Right cardiac atrium (tissue), 5 donors: ENCODE results near the gene RABGAP1L. TPM values are rescaled to one million over a fixed set of nuclear protein-coding genes. Genes with fewer than 3 reads are reported as not detected.
"Not testable (repeated sequence)": the region's sequence is repeated elsewhere in the genome, so short reads cannot be mapped to it uniquely, and the experiment has no call there.

Source experiments
- ATAC-seq, 2 donors: fragments of 200-7000 bp; cut with Tn5 transposase; one replicate each; pipeline versions ENCODE4 v1.8.0 to v1.9.1; 2020; ENCODE audit warnings: moderate library complexity in 2 of 2, mild to moderate bottlenecking in 1 of 2
- DNase-seq, 3 donors: peaks; one replicate each; pipeline ENCODE4 v3.0.0-alpha.2; 2020
- H3K27ac ChIP-seq: one replicate; pipeline ENCODE4 v1.5.1; 2013; ENCODE audit warnings: mild to moderate bottlenecking, low read length, control low read depth, moderate library complexity
- H3K27me3 ChIP-seq: one replicate; pipeline ENCODE4 v1.6.1; 2013; ENCODE audit not compliant: control insufficient read depth, insufficient read depth
- H3K4me1 ChIP-seq: one replicate; pipeline ENCODE4 v1.6.1; 2013; ENCODE audit warnings: low read length; ENCODE audit not compliant: control insufficient read depth, insufficient read depth
- H3K4me3 ChIP-seq: one replicate; pipeline ENCODE4 v1.5.1; 2013; ENCODE audit warnings: low read length, control low read depth
- H3K9me3 ChIP-seq: one replicate; pipeline ENCODE4 v1.6.1; 2013; ENCODE audit warnings: low read length; ENCODE audit not compliant: control insufficient read depth
- WGBS: extraction: QIAGEN DNeasy Blood & Tissue Kit; methylation state at CpG from one replicate; pipeline ENCODE4 v1.1.7; 2013; 5-methylcytosine and 5-hydroxymethylcytosine counted together
- intact Hi-C, 4 donors: fragments of 100-400 bp; cut with DNase I; formaldehyde crosslinking; loops; one replicate each; pipeline versions ENCODE4 v1.11.0 to v1.14.0; 2022 to 2023
- polyA plus RNA-seq: library from polyadenylated mRNA; stranded (reverse); fragments of 200-250 nt; gene quantifications from one replicate; pipeline ENCODE4 v1.2.3, GENCODE V29; 2013
- total RNA-seq, 4 donors: library from RNA; stranded (reverse); fragmentation: NEBNext Ultra II Directional; extraction: Animal tissue kit (Norgen Biotek cat#: 25700); gene quantifications; one replicate each; pipeline ENCODE4 v1.2.1, GENCODE V29; 2021
- donor health status: healthy with polysubstance abuse.
- donor health status: DM: no; HTN: yes; CAD: no.
- donor health status: DM: no; HTN: no; CAD: no.
- donor health status: DM: no; HTN: yes; CAD: no; lungs with severe emphysema.
- donor health status: DM: yes; HTN: yes; CAD: no.

RABGAP1L gene
- total and polyA plus RNA-seq, 5 donors: 174 to 367 (median 186) TPM

DNA sequence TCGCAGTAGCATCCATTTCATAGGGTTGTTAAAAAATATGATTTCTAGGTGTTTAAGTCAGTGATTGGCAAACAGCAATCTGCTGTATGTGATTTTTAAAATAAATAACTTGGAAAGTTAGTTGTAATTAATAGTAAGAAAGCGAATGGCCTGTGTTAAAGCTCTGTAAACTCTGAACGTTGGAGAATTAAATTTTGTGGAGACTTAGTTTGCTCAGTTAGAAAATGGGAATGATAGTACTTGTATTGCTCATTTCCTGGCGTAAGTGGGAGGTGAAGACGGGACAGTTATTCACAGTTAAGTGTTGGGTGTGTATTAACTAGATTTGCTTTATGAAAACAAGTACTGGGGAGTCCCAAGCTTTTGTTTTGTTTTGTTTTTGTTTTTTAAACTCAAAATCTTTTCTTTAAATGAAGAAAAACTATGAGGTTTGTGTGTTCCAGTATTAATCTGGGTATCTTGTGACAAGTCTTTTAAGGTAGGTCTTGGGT is 841.4 kb downstream of the RABGAP1L start:
- H3K27ac ChIP-seq: no peak overlapping the region
- H3K4me3 ChIP-seq: peak overlapping the region; percentile 50
- no peaks in the 10 kb centered on the region for H3K4me1 ChIP-seq
- ATAC-seq: no peak
- WGBS: 11% methylated on average over 5 of the region's 5 CpGs
- H3K9me3 ChIP-seq: no peaks in the 10 kb centered on the region
- intact Hi-C loops: no loop called here
- no peak for DNase-seq
- no peaks in the 10 kb centered on the region for H3K27me3 ChIP-seq

DNA sequence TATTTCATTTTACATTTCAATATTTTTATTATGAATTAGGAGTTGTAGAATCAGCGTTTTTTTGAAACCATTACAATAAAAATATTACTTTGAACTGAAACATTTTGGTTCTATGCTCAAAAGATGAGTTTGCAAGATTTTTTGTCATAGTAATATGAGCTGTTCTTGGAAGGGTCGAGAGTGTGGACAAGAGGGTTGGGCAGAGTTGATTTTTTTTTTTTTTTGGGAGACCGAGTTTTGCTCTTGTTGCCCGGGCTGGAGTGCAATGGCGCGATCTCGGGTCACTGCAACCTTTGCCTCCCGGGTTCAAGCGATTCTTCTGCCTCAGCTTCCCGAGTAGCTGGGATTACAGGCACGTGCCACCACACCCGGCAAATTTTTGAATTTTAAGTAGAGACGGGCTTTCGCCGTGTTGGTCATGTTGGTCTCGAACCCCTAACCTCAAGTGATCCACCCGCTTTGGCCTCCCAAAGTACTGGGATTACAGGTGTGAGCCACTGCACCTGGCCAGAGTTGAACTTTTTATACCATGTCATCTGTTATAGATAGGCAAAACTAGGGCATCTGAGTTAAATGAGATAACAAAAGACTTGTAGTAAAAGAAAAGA is 843.7 kb downstream of the RABGAP1L start:
- Histone ChIP-seq H3K4me3 (no peak overlapping the region), H3K4me1 (no peaks in the 10 kb centered on the region), H3K27me3 (no peaks in the 10 kb centered on the region), H3K27ac (no peak overlapping the region), H3K9me3 (no peaks in the 10 kb centered on the region)
- no peak for ATAC-seq
- DNase-seq: peak in 2 of 3 donors; percentile 49 to 53
- 77% methylated on average over 17 of the region's 17 CpGs for WGBS
- intact Hi-C loops: no loop called here

DNA sequence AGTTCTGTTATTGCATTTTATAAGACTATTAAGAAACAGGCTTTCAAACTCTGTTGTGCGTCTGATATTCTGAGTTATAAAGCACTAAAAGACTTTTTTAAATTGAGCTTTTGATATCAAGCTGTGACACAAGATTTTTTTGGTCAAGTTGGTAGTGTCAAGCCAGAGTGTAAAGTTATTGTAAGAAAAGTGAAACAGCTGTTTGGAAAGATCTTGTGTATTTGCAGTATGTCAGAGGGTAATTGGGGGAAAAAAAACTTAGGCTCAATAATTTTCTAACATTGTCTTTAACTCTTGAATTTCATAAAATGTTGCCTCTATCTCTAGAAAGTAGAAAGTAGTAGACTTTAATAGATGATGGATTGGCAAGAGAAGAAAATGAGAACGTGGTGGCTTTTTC is 844.2 kb downstream of the RABGAP1L start:
- WGBS: 49% methylated on average over 2 of the region's 2 CpGs
- no peak overlapping the region for H3K4me3 ChIP-seq
- ATAC-seq: no peak
- intact Hi-C loops: no loop called here
- H3K9me3 ChIP-seq: no peaks in the 10 kb centered on the region
- H3K4me1 ChIP-seq: no peaks in the 10 kb centered on the region
- H3K27ac ChIP-seq: no peak overlapping the region
- no peaks in the 10 kb centered on the region for H3K27me3 ChIP-seq
- DNase-seq: no peak

DNA sequence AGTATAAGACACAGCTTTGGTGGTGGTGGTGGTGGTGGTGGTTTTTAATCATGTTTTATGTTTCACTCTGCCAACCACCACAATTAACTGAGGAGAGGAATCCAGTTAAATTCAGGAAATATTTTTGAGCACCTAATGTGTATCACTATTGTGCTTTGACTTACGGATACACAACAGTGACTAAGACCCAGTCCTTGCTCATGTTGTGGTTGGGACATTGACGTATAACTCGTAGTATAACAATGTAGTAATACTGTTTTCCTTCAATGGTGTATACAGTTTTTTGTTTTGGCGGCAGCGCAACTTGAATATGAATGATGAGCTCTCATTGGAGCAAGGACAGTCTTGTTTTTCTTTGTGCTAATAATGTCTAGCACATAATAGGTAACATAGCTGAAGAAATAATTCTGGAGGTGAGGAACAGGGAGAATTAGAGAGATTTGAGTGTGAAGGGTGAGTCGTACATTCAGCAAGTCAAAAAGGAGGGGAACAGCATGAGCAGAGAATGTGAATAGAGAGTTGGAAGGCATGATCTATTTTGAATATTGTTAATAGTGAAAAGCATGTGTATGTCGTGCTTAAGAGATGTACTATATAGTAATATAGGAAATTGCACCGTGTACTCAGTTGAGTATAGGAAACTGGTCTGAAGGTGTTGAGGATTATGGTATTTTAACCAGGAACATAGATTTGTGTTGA is 845.9 kb downstream of the RABGAP1L start:
- H3K27ac ChIP-seq: no peak overlapping the region
- 92% methylated on average over 8 of the region's 8 CpGs for WGBS
- no peak for ATAC-seq
- no peak for DNase-seq
- intact Hi-C loops: no loop called here
- H3K9me3 ChIP-seq: no peaks in the 10 kb centered on the region
- H3K27me3 ChIP-seq: no peaks in the 10 kb centered on the region
- no peak overlapping the region for H3K4me3 ChIP-seq
- H3K4me1 ChIP-seq: no peaks in the 10 kb centered on the region

DNA sequence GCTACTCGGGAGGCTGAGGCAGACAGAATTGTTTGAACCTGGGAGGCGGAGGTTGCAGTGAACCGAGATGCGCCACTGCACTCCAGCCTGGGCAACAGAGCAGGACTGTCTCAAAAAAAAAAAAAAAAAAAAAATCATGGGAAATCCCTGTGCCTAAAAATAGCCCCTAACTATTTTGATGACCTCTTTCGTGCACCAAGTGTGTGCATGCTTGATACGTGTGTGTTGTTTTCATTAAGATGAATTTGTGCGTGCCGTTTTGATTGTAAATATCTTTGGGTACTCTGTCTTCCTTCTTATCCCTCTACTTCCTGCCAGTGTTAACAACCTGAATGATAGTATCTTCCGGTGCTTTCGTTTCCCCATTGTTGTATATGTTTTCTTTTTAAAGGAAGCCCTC is 850.2 kb downstream of the RABGAP1L start:
- no peak overlapping the region for H3K27ac ChIP-seq
- WGBS: 59% methylated on average over 10 of the region's 10 CpGs
- peak in 1 of 2 donors; percentile 17 for ATAC-seq

DNA sequence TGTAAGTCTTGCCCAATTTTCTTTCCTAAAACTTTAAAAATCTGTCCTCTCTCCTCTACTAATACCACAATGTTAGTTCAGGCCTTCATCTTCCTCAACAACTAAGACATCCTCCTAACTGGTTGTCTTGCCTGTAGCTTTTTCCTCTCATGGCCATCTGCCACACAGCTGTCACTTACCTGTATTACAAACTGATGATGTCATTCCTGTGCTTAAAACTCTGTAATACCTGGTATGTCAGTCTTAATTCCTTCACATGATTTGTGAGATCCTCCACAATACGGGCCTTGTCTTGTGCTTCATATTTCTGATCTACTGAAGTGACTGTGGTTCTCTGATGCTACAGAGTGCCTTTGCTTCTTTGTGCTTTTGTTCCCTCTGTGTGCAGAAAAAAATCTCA is 854.1 kb downstream of the RABGAP1L start:
- Histone ChIP-seq H3K9me3 (no peaks in the 10 kb centered on the region), H3K27me3 (no peaks in the 10 kb centered on the region), H3K4me1 (no peaks in the 10 kb centered on the region), H3K27ac (no peak overlapping the region), H3K4me3 (no peak overlapping the region)
- DNase-seq: no peak
- ATAC-seq: no peak
- intact Hi-C loops: no loop called here
- WGBS: 87% methylated on average over 1 of the region's 1 CpG

More for the DNA sequence above, 850.2 kb downstream of the RABGAP1L start:
- Histone ChIP-seq H3K9me3 (no peaks in the 10 kb centered on the region), H3K4me1 (no peaks in the 10 kb centered on the region), H3K27me3 (no peaks in the 10 kb centered on the region), H3K4me3 (no peak overlapping the region)
- intact Hi-C loops: no loop called here
- DNase-seq: no peak

DNA sequence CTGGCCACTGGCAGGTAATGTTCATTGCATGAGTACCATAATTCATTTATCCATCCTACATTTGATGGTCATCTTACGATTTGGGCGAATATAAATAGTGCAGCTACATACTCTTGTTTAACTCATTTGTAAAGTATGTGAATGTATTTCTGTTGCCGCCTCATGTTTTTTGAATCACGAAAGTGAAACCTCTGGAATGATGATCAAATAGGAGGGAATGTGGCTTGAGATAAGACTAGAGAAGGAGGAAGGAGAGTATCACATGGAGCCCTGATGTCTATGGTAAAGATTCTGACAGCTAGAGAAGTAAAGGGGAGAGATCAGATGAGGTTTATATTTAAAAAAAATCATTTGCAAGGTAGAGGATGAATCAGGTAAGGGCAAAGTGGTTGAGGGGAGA is 855.9 kb downstream of the RABGAP1L start:
- intact Hi-C loops: no loop called here
- no peaks in the 10 kb centered on the region for H3K9me3 ChIP-seq
- no peak for DNase-seq
- no peak for ATAC-seq
- no peaks in the 10 kb centered on the region for H3K27me3 ChIP-seq
- no peak overlapping the region for H3K4me3 ChIP-seq
- 80% methylated on average over 4 of the region's 4 CpGs for WGBS
- H3K27ac ChIP-seq: no peak overlapping the region
- H3K4me1 ChIP-seq: no peaks in the 10 kb centered on the region

DNA sequence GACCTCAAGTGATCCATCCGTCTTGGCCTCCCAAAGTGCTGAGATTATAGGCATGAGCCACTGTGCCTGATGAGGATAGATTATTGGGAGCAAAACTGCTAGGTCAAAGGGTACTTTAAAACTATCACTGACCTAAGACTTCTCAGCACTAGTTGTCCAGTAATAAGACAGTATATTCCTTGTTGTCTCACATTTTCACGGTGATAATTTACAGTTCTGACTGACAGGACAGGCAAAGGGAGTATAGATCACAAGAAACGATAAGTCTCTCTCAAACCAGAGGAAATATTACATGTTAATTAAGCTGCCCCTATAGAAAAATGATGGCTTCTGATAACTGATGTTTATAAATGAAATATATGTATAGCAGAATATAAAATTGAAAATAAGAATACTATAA is 860.2 kb downstream of the RABGAP1L start:
- Histone ChIP-seq H3K27ac (no peak overlapping the region), H3K9me3 (no peaks in the 10 kb centered on the region), H3K4me1 (no peaks in the 10 kb centered on the region), H3K4me3 (no peak overlapping the region), H3K27me3 (no peaks in the 10 kb centered on the region)
- DNase-seq (no peak), ATAC-seq (no peak)
- 87% methylated on average over 3 of the region's 3 CpGs for WGBS
- intact Hi-C loops: no loop called here

DNA sequence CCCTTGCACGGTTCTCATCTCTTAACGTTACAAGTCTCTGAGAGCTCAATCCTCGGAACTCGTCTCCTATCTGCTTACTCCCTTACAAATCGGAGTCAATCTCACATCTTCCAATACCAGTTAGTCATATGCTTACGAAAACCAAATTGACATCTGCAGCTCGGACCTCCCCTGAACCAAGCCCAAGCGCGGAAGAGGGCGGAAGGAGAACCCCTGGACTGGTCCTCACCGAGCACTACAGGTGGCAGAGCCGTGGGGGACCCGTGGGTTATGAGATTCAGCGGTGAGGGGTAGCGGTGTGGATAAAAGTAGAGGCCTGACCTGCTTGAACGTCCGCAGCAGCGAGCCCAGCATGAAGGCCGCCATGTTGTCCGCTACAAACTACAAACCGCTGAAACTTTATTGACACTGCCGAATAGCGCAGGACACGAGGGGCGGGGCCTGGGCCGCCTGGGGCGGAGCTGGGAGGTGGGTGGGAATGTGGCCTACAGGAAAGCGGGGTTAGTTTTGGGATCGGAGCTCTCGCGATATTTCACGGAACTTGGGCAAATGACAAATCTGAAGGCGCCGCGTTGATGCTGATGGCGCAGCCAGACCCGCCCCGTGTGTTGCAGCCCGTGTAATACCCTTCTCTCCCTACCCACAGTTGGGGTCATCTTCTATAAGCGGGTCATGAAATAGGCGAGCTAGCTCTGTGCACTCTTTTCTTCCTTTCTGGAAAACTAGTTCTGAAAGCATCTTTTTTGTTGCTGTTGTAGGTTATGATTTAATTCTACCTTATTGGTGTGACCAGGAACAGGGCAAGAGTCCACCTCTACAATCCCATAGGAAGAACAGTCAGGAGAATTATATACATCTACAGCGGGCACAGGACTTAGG is 864.0 kb downstream of the RABGAP1L start, which contains the start of gene MRPS14:
MRPS14 (minus strand) TSS at position 383 of the 879 bp plus-strand sequence; CDS start at position 366, 17 bp downstream.
- DNase-seq: peak; percentile 97 to 99 (median 99)
- Histone ChIP-seq H3K9me3 (no peaks in the 10 kb centered on the region), H3K27ac (peak within 1 kb of the TSS; percentile 78), H3K4me3 (peak within 1 kb of the TSS; percentile 93), H3K4me1 (no peaks in the 10 kb centered on the region), H3K27me3 (no peaks in the 10 kb centered on the region)
- intact Hi-C loops: loop anchor here in 1 of 4 donors (10.0 kb wide), 1 partner anchor 292 kb away; no protein-coding TSS in a partner anchor
- ATAC-seq: peak; percentile 99
- WGBS: 3% methylated on average over 42 of the region's 42 CpGs

DNA sequence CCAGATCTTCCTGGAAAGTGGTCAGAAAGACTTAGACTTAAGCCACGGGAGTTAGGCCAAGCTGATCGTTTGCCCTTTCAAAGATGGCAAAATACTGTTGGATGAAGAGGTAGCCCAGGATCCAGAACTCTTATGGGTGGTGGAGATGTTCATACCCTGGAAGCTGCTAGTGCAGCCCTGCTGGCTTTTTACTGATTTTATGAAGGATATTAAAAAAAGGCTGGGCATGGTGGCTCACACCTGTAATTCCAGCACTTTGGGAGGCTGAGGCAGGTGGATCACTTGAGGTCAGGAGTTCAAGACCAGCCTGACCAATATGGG is 864.6 kb downstream of the RABGAP1L start:
- intact Hi-C loops: loop anchor here in 1 of 4 donors (10.0 kb wide), 1 partner anchor 291 kb away; no protein-coding TSS in a partner anchor

DNA sequence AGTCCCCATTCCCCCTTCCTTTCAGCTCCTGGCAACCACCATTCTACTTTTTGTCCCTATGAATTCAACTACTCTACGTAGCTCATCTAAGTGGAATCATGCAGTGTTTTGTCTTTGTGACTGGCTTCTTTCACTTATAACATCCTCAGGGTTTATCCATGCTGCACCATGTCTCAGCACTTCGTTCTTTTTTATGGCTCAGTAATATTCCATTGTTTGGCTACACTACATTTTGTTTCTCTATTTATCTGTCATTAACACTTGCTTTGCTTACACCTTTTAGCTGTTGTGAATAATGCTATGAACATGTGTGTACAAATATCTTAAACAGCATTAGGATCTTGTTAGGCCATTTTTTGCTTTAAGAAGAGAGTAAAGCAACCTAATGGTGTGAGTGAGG is 865.5 kb downstream of the RABGAP1L start:
- intact Hi-C loops: loop anchor here in 1 of 4 donors (10.0 kb wide), 1 partner anchor 290 kb away; no protein-coding TSS in a partner anchor
- Histone ChIP-seq H3K27me3 (no peaks in the 10 kb centered on the region), H3K4me3 (no peak overlapping the region), H3K27ac (no peak overlapping the region), H3K9me3 (no peaks in the 10 kb centered on the region), H3K4me1 (no peaks in the 10 kb centered on the region)
- 99% methylated on average over 2 of the region's 2 CpGs for WGBS
- DNase-seq (no peak), ATAC-seq (no peak)

More for the DNA sequence above, 864.6 kb downstream of the RABGAP1L start:
- H3K27ac ChIP-seq: peak overlapping the region; percentile 78
- H3K27me3 ChIP-seq, H3K4me1 ChIP-seq, ATAC-seq, H3K9me3 ChIP-seq, DNase-seq: not testable (repeated sequence)
- peak overlapping the region; percentile 93 for H3K4me3 ChIP-seq
- WGBS: 95% methylated on average over 2 of the region's 2 CpGs
